ENCODE results near the gene MDM4. TPM values are rescaled to one million over a fixed set of nuclear protein-coding genes. Genes with fewer than 3 reads are reported as not detected.
"Not testable (repeated sequence)": the region's sequence is repeated elsewhere in the genome, so short reads cannot be mapped to it uniquely, and the experiment has no call there.

MDM4 gene
- total and polyA plus RNA-seq, 2 donors (not counting 1 experiment from before 2014, with no cell fraction given): 46.6 to 374 TPM

- WGBS (ENCODE audit: insufficient coverage): 83% methylated on average over 3 of the region's 3 CpGs
- H3K4me3 Mint-ChIP-seq; H2AFZ ChIP-seq (ENCODE audit: insufficient read depth, low read depth, low read length, poor library complexity, severe bottlenecking); ATAC-seq (ENCODE audit: low read depth); H3K4me2 ChIP-seq (replicated peaks; ENCODE audit: low read depth, low read length, poor library complexity, severe bottlenecking); H3K9me3 ChIP-seq (ENCODE audit: control extremely low read depth in 1 of 3, control insufficient read depth in 2 of 3, insufficient read depth in 1 of 3, low read length in 2 of 3); DNase-seq; H3K27me3 ChIP-seq (replicated peaks in 1 of 4; ENCODE audit: control extremely low read depth in 1 of 4, control insufficient read depth in 3 of 4, insufficient read depth in 4 of 4, low read length in 3 of 4); H3K4me3 ChIP-seq (ENCODE audit: control extremely low read depth in 1 of 5, extremely low read depth in 1 of 5, insufficient read depth in 1 of 5, low read depth in 2 of 5, low read length in 4 of 5); H3K9me3 Mint-ChIP-seq (ENCODE audit: insufficient read depth); H3K9ac ChIP-seq (ENCODE audit: low read length); H3K27ac ChIP-seq (ENCODE audit: low read length in 2 of 2); H3K27ac Mint-ChIP-seq; intact Hi-C loops (cut with micrococcal nuclease); H3K79me2 ChIP-seq (ENCODE audit: control insufficient read depth, insufficient read depth, low read length); H3K27me3 Mint-ChIP-seq: not testable (repeated sequence)
- H4K20me1 ChIP-seq (ENCODE audit: control insufficient read depth, insufficient read depth, low read length, poor library complexity, severe bottlenecking): peaks cover 20% of the 10 kb centered on the region
- H3K4me1 Mint-ChIP-seq: peaks cover 13% of the 10 kb centered on the region
- ChIA-PET POLR2A (interaction anchor here (0.7 kb wide), 1 partner anchor 56 kb away, joined by 3 read pairs; no protein-coding TSS in a partner anchor), CTCF (interaction anchor here (0.8 to 9.7 kb wide), 2 partner anchors 194 to 236 kb away, joined by 3 to 221 read pairs; no protein-coding TSS in a partner anchor)
- H3K4me1 ChIP-seq (ENCODE audit: control insufficient read depth in 2 of 2, insufficient read depth in 2 of 2, low read length in 2 of 2): peaks cover 8 to 13% of the 10 kb centered on the region in 2 donors
- H3K36me3 ChIP-seq (replicated peaks in 1 of 2; ENCODE audit: control extremely low read depth in 1 of 2, control insufficient read depth in 1 of 2, extremely low read depth in 1 of 2, insufficient read depth in 2 of 2, low read length in 1 of 2): peaks cover 7 to 71% of the 10 kb centered on the region in 2 experiments
Measured at GRCh38 chr1:204570021-204570420, 53.8 kb downstream of the MDM4 start.

- Histone ChIP-seq H3K4me3 (ENCODE audit: control extremely low read depth in 1 of 5, extremely low read depth in 1 of 5, insufficient read depth in 1 of 5, low read depth in 2 of 5, low read length in 4 of 5) (no peak overlapping the region), H2AFZ (ENCODE audit: insufficient read depth, low read depth, low read length, poor library complexity, severe bottlenecking) (no peak overlapping the region), H3K9me3 (ENCODE audit: control extremely low read depth in 1 of 3, control insufficient read depth in 2 of 3, insufficient read depth in 1 of 3, low read length in 2 of 3) (no peaks in the 10 kb centered on the region), H3K36me3 (replicated peaks in 1 of 2; ENCODE audit: control extremely low read depth in 1 of 2, control insufficient read depth in 1 of 2, extremely low read depth in 1 of 2, insufficient read depth in 2 of 2, low read length in 1 of 2) (peaks cover 7 to 64% of the 10 kb centered on the region in 2 experiments), H3K27ac (ENCODE audit: low read length in 2 of 2) (no peak overlapping the region), H3K79me2 (ENCODE audit: control insufficient read depth, insufficient read depth, low read length) (peaks cover 4% of the 10 kb centered on the region), H3K4me2 (replicated peaks; ENCODE audit: low read depth, low read length, poor library complexity, severe bottlenecking) (no peak overlapping the region), H3K27me3 (replicated peaks in 1 of 4; ENCODE audit: control extremely low read depth in 1 of 4, control insufficient read depth in 3 of 4, insufficient read depth in 4 of 4, low read length in 3 of 4) (no peaks in the 10 kb centered on the region), H4K20me1 (ENCODE audit: control insufficient read depth, insufficient read depth, low read length, poor library complexity, severe bottlenecking) (peaks cover 8% of the 10 kb centered on the region), H3K9ac (ENCODE audit: low read length) (no peak overlapping the region), H3K4me1 (ENCODE audit: control insufficient read depth in 2 of 2, insufficient read depth in 2 of 2, low read length in 2 of 2) (peaks cover 0 to 2% of the 10 kb centered on the region in 2 donors)
- peaks cover 2% of the 10 kb centered on the region for H3K4me1 Mint-ChIP-seq
- ChIA-PET POLR2A (no interaction called here), CTCF (interaction anchor here (1.0 to 3.3 kb wide), 4 partner anchors 55 to 236 kb away, joined by 3 to 15 read pairs (median 4); partner anchors contain the start of gene MDM4)
- no peaks in the 10 kb centered on the region for H3K9me3 Mint-ChIP-seq (ENCODE audit: insufficient read depth)
- 100% methylated on average over 1 of the region's 2 CpGs for WGBS (ENCODE audit: insufficient coverage)
- intact Hi-C loops (cut with micrococcal nuclease): no loop called here
- H3K27ac Mint-ChIP-seq: no peak overlapping the region
- H3K27me3 Mint-ChIP-seq: no peaks in the 10 kb centered on the region
- no peak for TF ChIP-seq EZH2 (IDR thresholded peaks at IDR 0.05; ENCODE audit: borderline replicate concordance, insufficient read depth, low read depth, low read length, poor library complexity, severe bottlenecking)
- no peak for TF ChIP-seq CTCF (IDR thresholded peaks at IDR 0.05)
- DNase-seq (no peak), ATAC-seq (ENCODE audit: low read depth) (no peak)
- H3K4me3 Mint-ChIP-seq: no peak overlapping the region
Measured at GRCh38 chr1:204571128-204571527, 54.9 kb downstream of the MDM4 start.
